Transverse colon (tissue), 4 donors: ENCODE measurements around the gene SMYD4.

ENCODE experiments used
- CTCF ChIP-seq, 5 experiments: fragments of 200-600 bp in 3 of 5; fragments of 450-650 bp in 2 of 5; sonication (generic) in 3 of 5; IDR thresholded peaks; 1 replicate in 2 of 5; 2 replicates in 3 of 5; pipeline ENCODE4 v1.5.1; 2016 to 2017; ENCODE audit warnings: antibody characterized with exemption in 5 of 5, inconsistent platforms in 3 of 5, mild to moderate bottlenecking in 2 of 5, moderate library complexity in 1 of 5
- EP300 ChIP-seq: sonication (generic); formaldehyde crosslinking; IDR thresholded peaks from one replicate; pipeline ENCODE4 v1.6.1; 2017; ENCODE audit warnings: antibody characterized with exemption, low read depth
- POLR2A ChIP-seq: fragments of 450-650 bp; IDR thresholded peaks from one replicate; pipeline ENCODE4 v1.6.1; 2016; ENCODE audit warnings: antibody characterized with exemption, mild to moderate bottlenecking, moderate library complexity
- POLR2AphosphoS5 ChIP-seq, 3 donors: sonication (generic); formaldehyde crosslinking; IDR thresholded peaks; one replicate each; pipeline ENCODE4 v1.6.1; 2016; ENCODE audit warnings: antibody characterized with exemption in 3 of 3

GRCh38 chr17:1803280-1803679, 26.4 kb downstream of the SMYD4 start:
- TF ChIP-seq CTCF (IDR thresholded peaks at IDR 0.05) (no peak), POLR2A (no peak), EP300 (no peak), POLR2AphosphoS5 (IDR thresholded peaks at IDR 0.05) (no peak)
